ENCODE data around the gene ITGB5.
"Not testable (repeated sequence)": the region's sequence is repeated elsewhere in the genome, so short reads cannot be mapped to it uniquely, and the experiment has no call there.

The ITGB5 gene

DNA sequence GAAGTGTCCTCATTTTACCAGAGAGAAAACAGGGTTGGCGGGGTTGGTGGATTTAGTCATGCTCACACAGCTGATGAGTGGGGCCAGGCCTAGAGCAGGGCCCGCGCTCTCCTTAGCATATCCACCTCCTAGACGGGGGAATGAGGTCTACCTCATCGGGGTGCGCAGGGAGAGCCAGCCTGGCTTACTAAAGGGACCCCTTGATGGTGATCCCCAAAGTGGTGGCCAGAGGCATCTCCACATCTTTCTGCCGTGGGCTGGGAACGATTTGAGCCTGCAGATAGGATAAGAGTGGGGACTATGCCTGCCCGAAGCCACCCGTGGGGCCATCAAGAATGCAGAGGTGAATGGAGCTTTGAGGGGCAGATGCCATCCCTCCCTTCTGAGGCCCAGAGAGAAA is 87.5 kb downstream of the ITGB5 start:
- DNase-seq (ENCODE audit: low read depth, low spot score): no peak
- H3K4me3 ChIP-seq (ENCODE audit: low read length): no peak overlapping the region

DNA sequence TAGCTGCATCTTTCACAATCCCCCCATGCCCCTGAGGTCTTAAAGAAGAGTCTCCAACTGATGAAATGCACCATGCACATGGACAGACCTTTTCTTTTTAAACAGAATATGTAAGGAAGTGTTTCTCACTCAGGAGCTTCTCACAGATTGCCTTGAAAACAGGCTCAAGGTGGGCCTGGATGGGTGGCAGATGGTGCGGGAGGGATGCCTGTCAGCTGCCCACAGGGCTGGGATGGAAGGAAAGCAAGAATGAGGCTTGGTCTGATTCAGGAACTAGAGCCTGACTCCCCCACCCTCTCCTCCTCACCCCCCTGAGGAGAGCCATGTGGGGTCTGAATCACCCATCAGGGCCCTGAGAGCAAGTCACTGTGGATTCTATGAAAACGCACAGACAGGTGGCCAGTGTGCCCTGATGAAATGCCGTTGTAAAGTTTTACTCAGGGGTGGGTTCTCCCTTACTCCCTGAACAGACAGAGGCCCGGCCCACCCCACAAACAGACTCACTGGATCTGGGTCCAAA is 89.7 kb downstream of the ITGB5 start:
- H3K4me3 ChIP-seq (ENCODE audit: low read length): no peak overlapping the region
- DNase-seq (ENCODE audit: low read depth, low spot score): no peak

DNA sequence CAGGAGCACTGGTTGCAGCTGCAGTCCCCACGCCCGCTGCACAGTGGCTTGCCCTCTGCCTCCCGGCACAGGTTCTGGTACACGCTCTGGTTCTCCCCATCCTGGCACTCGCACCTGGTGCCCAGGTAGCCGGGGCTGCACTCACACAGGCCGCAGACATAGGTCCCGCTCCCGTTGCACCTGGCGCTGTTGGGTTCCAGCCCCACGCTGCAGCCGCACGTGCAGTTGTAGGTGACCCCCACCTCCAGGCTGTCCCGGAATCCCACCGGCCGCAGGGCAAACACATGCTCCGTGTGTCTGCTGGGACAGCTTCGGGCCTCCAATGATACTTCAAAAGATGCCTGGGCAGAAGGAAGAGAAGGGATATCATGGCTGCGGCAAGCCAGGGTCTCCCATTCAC is 90.7 kb downstream of the ITGB5 start:
- H3K4me3 ChIP-seq (ENCODE audit: low read length): no peak overlapping the region
- DNase-seq (ENCODE audit: low read depth, low spot score): no peak

DNA sequence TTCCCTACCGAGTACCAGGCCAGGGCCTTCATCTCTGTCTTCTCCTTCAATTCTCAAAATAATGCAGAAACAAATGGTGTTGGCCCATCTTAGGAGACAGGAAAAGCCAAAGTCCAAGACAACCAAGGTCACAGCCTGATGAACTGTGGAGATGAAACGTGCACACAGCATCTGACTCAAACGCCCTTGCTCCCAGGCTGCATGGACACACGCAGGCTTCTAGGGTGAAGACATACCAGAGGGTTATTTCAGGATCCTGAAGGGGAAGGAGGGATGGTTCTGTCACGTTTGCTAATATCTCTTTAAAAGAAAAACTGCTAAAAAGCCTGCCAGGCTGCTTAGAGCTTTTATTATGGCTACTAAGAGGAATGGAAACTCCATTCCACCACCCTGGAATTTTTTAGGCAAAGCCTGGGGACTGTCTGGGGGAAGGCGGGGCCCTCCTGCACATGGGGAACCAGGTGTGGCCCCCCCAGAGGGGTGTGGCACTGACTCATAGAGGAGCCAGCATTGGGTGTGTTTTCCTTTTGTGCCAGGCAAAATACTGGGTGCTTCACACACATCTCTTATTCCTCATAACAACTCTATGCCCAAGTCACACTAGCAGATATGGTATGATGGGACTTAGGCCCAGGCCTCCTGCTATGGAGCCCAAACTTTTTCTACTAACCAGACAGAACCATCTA is 94.0 kb downstream of the ITGB5 start:
- no peak for DNase-seq (ENCODE audit: low read depth, low spot score)
- H3K4me3 ChIP-seq (ENCODE audit: low read length): no peak overlapping the region

DNA sequence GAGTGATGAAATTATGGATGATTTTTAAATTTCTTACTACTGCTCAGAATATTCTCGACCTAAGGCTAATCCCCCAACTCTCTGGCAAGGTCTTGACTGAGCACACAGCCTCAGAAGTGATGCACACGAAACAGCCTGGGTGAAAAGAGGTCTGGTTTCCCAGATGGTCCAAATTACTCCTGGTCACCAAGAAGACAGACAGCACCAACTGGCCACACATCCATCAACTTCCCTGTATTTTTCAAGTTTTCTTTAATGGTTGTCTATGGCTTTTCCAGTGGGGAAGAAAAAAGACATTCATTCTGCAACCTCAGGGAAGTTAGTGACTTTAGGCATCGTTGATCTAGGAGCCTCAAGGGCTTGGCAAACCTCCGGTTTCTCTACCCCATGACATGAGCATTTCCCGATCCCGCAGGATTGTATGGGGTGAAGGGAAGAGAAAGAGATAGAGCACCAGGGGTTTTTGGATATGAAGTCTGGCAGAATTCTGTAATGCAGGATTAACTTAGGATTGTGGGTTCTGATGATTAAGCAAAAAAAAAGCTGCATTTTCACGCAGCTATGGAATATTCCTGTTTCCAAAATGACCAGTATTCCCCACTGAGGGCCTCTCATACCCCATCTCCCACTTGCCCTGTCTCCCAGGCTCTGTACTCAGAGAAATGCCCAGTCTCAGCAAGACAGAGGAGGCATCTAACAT is 94.7 kb downstream of the ITGB5 start:
- H3K4me3 ChIP-seq (ENCODE audit: low read length): no peak overlapping the region
- no peak for DNase-seq (ENCODE audit: low read depth, low spot score)

DNA sequence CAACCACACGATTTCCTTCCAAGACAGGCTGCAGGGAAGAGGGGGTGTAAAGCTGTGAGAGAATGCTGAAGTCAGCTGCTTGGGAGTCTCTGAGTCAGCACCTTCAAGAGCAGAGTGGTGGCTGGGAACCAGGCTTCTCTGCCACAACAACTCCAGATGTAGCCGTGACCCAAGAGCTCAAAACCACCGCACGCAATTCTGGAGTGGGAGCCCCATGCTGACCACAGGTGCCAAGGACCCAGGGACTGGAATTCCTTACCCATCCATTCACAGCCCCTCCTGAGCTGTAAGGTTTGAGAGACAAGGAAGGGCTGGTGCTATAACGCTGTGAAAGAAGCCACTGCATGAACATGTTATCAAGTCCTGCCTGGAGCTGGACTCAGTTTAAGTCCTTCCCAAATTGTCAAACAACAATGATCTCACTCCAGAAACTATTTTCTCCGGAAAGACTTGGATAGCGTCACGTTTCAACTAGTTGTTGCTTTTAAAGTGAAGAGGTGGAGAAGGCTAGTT is 95.5 kb downstream of the ITGB5 start:
- no peak for DNase-seq (ENCODE audit: low read depth, low spot score)
- H3K4me3 ChIP-seq (ENCODE audit: low read length): no peak overlapping the region

DNA sequence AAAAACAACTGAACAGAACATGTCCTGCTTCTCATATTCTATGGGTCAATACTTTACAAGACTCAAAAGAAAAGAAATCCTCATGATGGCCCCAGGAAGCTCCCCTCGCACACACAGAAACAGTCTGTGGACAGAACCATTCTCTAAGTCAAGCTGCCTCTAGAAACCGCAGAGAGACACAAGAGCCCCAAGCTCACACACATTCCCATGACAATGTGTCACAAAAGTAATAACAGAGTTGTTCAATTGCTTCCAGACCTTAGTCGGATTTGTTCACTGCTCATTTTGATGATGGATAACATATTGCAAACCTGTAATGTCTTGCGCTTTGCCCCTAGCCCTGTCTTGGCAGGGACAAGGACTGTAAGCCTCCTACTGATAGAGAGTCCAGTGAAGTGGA is 96.0 kb downstream of the ITGB5 start:
- no peak for DNase-seq (ENCODE audit: low read depth, low spot score)
- no peak overlapping the region for H3K4me3 ChIP-seq (ENCODE audit: low read length)

DNA sequence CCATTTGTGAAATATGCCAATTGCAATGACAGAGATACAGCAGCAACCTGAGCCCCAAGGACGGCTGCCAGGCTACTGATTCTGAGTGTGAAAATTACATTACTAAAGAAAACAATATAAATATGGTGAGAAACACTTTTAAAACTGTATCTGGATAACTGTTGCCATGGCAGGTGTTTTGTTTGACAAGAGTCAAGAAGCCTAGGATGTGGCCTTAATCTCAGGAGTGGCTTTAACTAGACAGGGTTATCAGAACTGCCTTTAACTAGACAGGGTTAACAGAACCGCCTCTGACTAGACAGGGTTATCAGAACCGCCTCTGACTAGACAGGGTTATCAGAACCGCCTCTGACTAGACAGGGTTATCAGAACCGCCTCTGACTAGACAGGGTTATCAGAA is 98.1 kb downstream of the ITGB5 start:
- DNase-seq (ENCODE audit: low read depth, low spot score); H3K4me3 ChIP-seq (ENCODE audit: low read length): not testable (repeated sequence)

DNA sequence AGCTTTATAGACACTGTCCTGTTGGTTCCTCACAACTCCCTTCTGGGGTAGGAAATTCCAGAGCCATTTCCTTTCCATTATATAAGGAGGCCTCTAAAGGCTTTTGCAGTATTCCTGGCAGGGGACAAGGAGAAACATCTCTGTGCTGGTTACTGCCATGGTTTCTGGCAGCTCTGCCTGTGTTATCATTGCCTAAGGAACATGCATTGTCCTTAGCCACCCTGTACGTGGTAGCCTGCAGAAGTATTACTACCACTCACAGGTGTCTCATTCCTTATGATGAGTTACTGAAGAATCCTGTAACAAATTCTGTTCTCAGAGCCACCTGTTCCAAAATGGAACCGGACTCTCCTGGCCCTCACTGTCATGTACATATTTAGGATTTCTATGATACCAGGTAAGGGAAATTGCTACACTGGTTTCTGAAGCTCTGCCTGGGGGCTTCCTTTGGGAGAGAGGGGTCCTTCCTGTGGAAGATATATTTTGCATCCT is 98.9 kb downstream of the ITGB5 start:
- DNase-seq (ENCODE audit: low read depth, low spot score): no peak
- no peak overlapping the region for H3K4me3 ChIP-seq (ENCODE audit: low read length)

DNA sequence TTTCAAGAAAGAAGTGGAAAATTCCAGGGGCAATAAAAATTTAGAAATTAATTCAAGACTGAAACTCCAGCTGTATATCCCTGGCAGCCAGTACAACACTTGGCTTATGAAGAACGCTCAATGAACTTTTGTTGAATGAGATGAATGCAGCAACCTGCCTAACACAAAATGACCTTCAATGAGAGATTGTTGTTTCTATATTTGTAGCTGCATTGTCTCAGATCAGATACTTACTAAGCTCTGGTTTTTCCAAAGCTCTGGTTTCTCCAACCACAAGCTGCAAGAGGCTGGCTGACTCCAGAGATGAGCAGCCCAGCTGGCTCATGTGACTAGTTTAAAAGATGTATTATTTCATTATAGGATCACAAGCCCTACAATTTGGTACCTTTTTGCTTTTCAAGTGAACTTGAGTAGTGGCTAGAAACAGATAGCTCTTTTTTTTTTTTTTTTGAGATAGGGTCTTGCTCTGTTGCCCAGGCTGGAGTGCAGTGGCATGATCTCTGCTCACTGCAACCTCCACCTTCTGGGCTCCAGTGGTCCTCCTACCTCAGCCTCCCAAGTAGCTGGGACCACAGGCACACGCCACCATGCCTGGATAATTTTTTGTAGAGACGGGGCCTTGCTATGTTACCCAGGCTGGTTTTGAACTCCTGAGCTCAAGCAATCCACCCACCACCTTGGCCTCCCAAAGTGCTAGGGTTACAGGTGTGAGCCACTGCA is 99.5 kb downstream of the ITGB5 start:
- no peak overlapping the region for H3K4me3 ChIP-seq (ENCODE audit: low read length)
- no peak for DNase-seq (ENCODE audit: low read depth, low spot score)

DNA sequence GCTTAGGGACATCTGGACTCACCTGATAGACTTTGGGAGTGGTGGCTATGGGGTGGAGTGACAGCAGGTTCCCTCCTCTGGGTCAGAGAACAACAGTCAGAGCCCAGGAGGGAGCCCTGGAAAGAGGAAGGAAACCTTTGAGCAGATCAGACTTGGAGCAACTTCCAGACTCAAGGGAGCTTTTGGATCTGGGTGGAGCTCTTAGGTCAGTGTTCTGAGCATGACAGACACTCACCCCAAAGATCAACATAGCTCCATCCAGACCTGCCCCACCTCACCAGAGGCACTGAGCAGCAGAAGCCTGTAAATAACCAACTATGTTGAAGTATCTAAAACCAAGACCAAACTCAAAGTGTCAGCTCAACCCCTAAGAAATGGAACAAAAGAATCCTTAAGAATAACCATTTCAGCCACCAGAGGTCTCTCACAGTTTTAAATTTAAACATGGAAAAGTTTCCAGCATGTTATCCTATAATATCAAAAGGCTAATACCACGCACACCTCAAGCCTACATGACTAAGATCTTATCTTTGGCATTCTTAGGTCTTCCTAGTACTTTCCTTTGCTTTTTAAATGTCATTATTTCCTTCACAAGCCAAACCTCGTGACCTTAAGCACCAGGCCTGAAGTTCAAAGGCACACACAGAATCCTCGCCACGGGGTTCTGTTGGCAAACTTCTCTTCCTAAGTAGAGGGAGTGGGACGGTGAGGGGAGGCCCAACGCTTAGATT is 100.5 kb downstream of the ITGB5 start:
- no peak for DNase-seq (ENCODE audit: low read depth, low spot score)

DNA sequence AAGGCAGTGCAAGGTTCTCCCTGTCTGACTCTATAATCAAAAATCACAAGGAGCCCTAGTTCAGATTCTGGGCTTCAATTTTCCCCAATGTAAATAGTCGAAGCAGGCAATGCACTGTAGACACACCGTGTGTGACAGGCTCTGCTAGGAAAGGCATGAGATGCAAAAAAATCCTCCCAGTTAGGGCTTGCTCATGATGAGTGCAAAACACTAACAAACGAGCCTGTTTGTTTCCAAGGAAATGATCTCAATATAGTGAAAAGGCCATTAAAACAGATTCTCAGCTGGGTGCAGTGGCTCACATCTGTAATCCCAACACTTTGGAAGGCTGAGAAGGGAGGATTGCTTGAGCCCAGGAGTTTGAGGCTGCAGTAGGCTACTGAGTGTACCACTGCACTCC is 101.2 kb downstream of the ITGB5 start:
- DNase-seq (ENCODE audit: low read depth, low spot score): no peak
- H3K4me3 ChIP-seq (ENCODE audit: low read length): no peak overlapping the region

More for the DNA sequence above, 100.5 kb downstream of the ITGB5 start:
- no peak overlapping the region for H3K4me3 ChIP-seq (ENCODE audit: low read length)

DNA sequence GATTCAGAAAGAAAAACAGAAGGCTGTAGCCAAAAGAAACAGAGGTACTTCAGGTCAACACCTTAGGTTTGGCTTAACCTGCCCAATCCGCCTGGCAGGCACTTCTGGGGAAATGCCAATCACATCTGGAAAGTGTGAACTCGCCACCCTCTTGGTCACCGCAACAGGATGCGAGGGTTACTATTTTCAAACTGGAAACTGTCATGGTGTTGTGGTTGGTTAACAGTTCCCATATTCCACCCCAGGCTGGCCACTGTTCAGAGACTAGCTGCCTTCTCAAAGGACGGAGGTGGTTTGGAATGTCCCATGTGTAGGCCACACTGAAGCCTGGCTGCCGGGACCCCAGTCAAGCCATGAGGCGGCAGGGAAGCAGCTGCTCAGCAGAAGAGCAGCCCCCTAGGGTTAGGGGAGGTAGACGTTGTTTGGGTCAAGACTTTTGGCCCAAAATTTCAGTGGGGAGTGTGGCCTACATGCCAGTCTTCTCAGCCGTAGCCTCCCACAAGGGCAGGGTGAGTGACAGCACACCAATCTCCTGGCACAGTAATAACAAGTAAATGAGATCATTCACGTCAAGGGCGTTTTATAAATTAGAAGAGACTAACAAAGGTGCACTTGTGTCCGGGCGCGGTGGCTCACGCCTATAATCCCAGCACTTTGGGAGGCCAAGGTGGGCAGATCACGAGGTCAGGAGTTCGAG is 102.3 kb downstream of the ITGB5 start:
- H3K4me3 ChIP-seq (ENCODE audit: low read length): no peak overlapping the region
- no peak for DNase-seq (ENCODE audit: low read depth, low spot score)

DNA sequence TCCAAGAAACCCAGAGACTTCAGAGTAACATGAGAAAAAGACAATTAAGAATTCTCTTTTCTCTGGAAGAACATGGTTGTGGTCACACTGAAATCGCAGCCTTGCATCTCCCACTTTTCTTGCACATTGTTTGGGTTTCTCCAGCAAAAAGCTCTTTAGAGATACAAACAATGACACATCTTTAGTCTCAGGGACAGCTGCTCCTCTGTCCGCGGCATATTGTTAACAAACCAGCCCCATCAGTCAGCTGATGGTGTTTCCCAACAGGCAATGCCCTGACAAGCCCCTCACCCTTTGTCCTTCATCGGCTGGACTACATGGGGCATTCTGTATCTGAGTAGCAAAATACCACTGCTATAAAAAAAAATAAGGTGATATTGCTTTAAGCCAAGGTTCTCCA is 103.5 kb downstream of the ITGB5 start:
- no peak overlapping the region for H3K4me3 ChIP-seq (ENCODE audit: low read length)
- no peak for DNase-seq (ENCODE audit: low read depth, low spot score)

DNA sequence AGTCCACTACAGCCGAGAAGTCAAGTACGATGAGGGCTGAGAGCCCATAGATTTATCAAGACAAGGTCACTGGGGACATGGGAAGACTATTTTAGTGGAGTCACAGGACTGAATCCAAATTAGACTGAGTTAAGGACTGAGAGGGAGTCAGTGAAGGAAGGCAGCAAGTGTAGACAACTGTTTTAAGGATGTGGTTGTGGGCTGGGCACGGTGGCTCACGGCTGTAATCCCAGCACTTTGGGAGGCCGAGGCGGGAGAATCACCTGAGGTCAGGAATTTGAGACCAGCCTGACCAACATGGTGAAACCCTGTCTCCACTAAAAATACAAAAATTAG is 104.8 kb downstream of the ITGB5 start:
- not testable (repeated sequence) for H3K4me3 ChIP-seq (ENCODE audit: low read length); DNase-seq (ENCODE audit: low read depth, low spot score)

DNA sequence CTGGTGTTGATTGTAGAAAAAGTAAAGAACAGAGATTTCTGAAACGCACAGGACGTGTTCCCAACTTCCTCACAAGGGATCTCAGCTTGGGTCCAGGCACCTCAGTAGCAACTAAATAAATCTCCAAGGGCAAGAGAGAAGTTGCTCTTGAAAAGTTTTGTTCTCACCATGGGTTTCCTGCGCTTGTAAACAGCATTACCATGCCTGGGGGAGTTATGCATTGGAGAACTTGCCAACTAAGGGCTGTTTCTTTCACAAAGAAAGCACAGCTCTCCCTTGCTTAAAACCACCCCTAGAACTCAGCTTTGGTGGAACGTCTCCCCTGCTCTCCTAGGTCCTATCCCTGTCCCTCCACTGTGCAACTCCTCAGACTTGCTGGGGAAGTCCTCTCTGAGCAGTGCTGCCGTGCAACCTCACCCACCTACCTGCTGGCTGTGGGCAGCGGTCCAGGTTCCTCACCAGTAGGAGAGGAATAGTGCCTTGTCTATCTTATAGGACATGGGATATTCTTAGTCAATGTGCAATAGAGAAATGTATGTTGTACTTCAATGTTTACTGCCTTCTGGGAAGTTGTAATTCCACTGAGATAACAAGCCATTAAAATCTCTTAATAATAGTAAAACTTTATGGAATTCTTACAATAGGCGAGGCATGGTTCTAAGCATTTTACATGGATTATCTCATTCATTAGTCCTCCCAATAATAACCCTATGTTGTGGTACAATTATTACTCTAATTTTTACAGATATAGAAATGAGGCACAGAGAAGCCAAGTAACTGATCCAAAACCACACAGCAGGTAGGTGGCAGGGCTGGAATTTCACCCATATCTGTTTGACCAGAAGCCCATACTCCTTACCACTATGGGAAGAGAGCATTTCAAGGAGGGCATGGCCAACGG is 105.4 kb downstream of the ITGB5 start:
- DNase-seq (ENCODE audit: low read depth, low spot score): no peak
- H3K4me3 ChIP-seq (ENCODE audit: low read length): no peak overlapping the region

DNA sequence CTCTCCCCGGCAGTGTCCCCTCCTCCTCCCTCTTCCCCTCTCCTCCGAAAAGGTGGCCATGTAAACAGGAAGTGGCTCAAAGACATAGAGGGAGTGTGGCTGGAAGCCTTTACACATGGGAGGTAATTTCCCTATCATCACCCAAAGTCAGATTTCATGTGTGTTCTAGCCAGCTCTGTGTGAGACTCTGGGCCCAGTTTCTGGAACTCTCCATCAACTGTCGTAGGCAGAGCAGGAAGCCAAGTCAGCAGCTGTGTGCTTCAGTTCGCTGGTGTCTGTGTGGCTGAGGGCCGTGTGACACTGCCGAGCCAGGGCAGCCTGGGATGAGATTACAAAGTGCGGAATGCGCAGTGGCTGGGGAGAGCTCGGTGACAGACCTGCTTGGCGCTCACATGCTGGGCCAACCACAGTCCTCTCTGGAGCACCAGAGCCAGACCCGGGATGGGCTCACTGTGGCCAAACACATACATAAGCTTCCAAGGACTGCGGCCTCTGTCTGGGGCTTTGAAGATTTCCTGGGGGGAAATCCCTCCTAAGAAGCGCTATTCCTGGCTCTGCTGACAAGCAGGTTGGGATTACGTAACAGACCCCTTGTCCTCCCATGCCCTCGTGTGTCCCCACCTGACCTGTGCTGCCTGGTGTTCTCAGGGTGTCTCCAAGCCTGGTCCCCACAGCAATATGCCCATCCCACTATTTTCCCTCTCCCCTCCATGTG is 106.2 kb downstream of the ITGB5 start:
- no peak for DNase-seq (ENCODE audit: low read depth, low spot score)
- no peak overlapping the region for H3K4me3 ChIP-seq (ENCODE audit: low read length)

Data from Jurkat, Clone E6-1 (cell line).